ENCODE measurements around the gene FAM83F.

DNA sequence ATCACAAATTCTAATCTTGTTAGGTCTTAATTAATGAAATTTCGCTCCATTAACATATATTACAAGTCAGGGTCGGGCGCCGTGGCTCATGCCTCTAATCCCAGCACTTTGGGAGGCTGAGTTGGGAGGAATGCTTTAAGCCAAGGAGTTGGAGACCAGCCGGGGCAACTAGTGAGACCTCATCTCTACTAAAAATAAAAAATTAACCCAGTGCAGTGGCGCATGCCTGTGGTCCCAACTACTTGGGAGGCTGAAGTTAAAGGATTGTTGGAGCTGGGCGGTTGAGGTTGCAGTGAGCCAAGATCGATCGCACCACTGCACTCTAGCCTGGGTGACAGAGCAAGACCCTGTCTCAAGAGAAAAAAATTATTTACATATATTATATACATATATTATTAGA is 32.7 kb upstream of the FAM83F start:
- TF ChIP-seq POLR2AphosphoS5 (IDR thresholded peaks at IDR 0.05; ENCODE audit: borderline replicate concordance, low read depth, low read length) (no peak), EZH2 (IDR thresholded peaks at IDR 0.05) (no peak)

Measured in SK-N-MC (cell line).